ENCODE data around the gene FOXJ3. TPM values are rescaled to one million over a fixed set of nuclear protein-coding genes. Genes with fewer than 3 reads are reported as not detected.

Gene FOXJ3
- total and polyA plus RNA-seq, 2 of the 8 experiments (the other 6 are each of a cell fraction or from before 2014, with no cell fraction given) = 48.6 to 51.9 TPM

GRCh38 chr1:42201986-42202385, 133.0 kb downstream of the FOXJ3 start:
- Histone ChIP-seq H3K18ac (ENCODE audit: extremely low read depth, low read length) (no peak overlapping the region), H3K4ac (replicated peaks; ENCODE audit: insufficient read length, low read depth, low read length) (no peak overlapping the region), H3K9me3 (ENCODE audit: insufficient read depth in 2 of 2, low read depth in 1 of 2, low read length in 1 of 2) (no peaks in the 10 kb centered on the region), H2BK20ac (ENCODE audit: low read length) (no peak overlapping the region), H3K14ac (ENCODE audit: insufficient read length) (no peak overlapping the region), H3K56ac (replicated peaks; ENCODE audit: insufficient read length, low read depth, low read length) (no peak overlapping the region), H3K36me3 (ENCODE audit: control insufficient read depth in 2 of 4, insufficient read depth in 4 of 4, low read length in 3 of 4) (peaks cover 0 to 10% (median 1%) of the 10 kb centered on the region in 4 experiments; a peak in 3 of 8 replicates), H3K4me1 (replicated peaks in 1 of 4; ENCODE audit: control insufficient read depth in 3 of 4, insufficient read depth in 4 of 4, low read length in 3 of 4) (no peaks in the 10 kb centered on the region), H3K79me1 (ENCODE audit: low read depth, low read length) (no peaks in the 10 kb centered on the region), H2BK15ac (ENCODE audit: low read length) (no peak overlapping the region), H2BK5ac (ENCODE audit: low read depth, low read length) (no peak overlapping the region), H4K20me1 (replicated peaks in 1 of 2; ENCODE audit: control insufficient read depth in 1 of 2, insufficient read depth in 2 of 2, low read length in 2 of 2) (no peaks in the 10 kb centered on the region), H3K4me2 (ENCODE audit: insufficient read depth in 1 of 2, low read depth in 2 of 2, low read length in 2 of 2) (no peak overlapping the region), H2AFZ (ENCODE audit: low read length) (no peak overlapping the region), H2AK5ac (ENCODE audit: low read depth, low read length) (no peak overlapping the region), H4K8ac (ENCODE audit: extremely low read depth, insufficient read depth, low read length) (no peak overlapping the region), H3K4me3 (ENCODE audit: extremely low read depth in 1 of 4, insufficient read depth in 2 of 4, low read depth in 3 of 4, low read length in 4 of 4) (no peak overlapping the region), H3K23ac (ENCODE audit: insufficient read length) (no peak overlapping the region), H3K79me2 (ENCODE audit: control insufficient read depth in 1 of 2, insufficient read depth in 2 of 2, low read length in 2 of 2) (peaks cover 0 to 10% of the 10 kb centered on the region in 2 experiments; a peak in 2 of 4 replicates), H4K91ac (replicated peaks; ENCODE audit: insufficient read length, low read length) (no peak overlapping the region), H3K23me2 (ENCODE audit: low read depth, low read length) (no peaks in the 10 kb centered on the region; the same call in 1 of the 2 replicates), H2BK120ac (replicated peaks; ENCODE audit: low read depth, low read length) (no peak overlapping the region), H3K9ac (replicated peaks in 1 of 4; ENCODE audit: extremely low read depth in 1 of 4, low read depth in 3 of 4, low read length in 3 of 4) (no peak overlapping the region), H4K5ac (ENCODE audit: insufficient read length, low read depth, low read length) (no peak overlapping the region), H2BK12ac (ENCODE audit: low read depth, low read length) (no peak overlapping the region), H3K27me3 (replicated peaks in 1 of 4; ENCODE audit: control insufficient read depth in 3 of 4, extremely low read depth in 1 of 4, insufficient read depth in 3 of 4, low read length in 3 of 4) (no peaks in the 10 kb centered on the region), H3K27ac (ENCODE audit: low read depth, low read length) (no peak overlapping the region)
- FAIRE-seq = no peak
- ChIA-PET POLR2A (ENCODE audit: partially characterized antibody) (no interaction called here), CTCF (ENCODE audit: partially characterized antibody) (interaction anchor here (0.7 to 0.9 kb wide), 2 partner anchors 28 to 335 kb away, joined by 3 read pairs; no protein-coding TSS in a partner anchor)
- no peak for DNase-seq (ENCODE audit: low read depth in 1 of 2, low spot score in 2 of 2)
- no peak for TF ChIP-seq JUN (IDR thresholded peaks at IDR 0.05; ENCODE audit: low read depth, low read length)
- TF ChIP-seq TAF7 (optimal IDR thresholded peaks at IDR 0.05; ENCODE audit: borderline replicate concordance, low read depth, low read length) = no peak
- no peak for TF ChIP-seq KDM4A (IDR thresholded peaks at IDR 0.05; ENCODE audit: low read depth, low read length, severe bottlenecking)
- no peak for TF ChIP-seq RXRA (IDR thresholded peaks at IDR 0.05; ENCODE audit: insufficient read depth, low read depth, low read length)
- no peak for TF ChIP-seq EZH2 (IDR thresholded peaks at IDR 0.05; ENCODE audit: low read depth, low read length, severe bottlenecking)
- no peak for TF ChIP-seq CTCF (IDR thresholded peaks at IDR 0.05; ENCODE audit: control extremely low read depth in 1 of 3, insufficient read depth in 1 of 3, low read depth in 1 of 3, low read length in 3 of 3)
- TF ChIP-seq POLR2AphosphoS5 (IDR thresholded peaks at IDR 0.05; ENCODE audit: low read depth, low read length) = no peak
- TF ChIP-seq SRF (IDR thresholded peaks at IDR 0.05; ENCODE audit: low read depth, low read length) = no peak
- TF ChIP-seq EGR1 (IDR thresholded peaks at IDR 0.05; ENCODE audit: borderline replicate concordance, low read depth, low read length) = no peak
- TF ChIP-seq JUND (IDR thresholded peaks at IDR 0.05; ENCODE audit: low read length) = no peak
- no peak for TF ChIP-seq SIN3A (conservative IDR thresholded peaks at IDR 0.05 in 1 of 2, IDR thresholded peaks at IDR 0.05 in 1 of 2; ENCODE audit: low read depth in 1 of 2, low read length in 2 of 2)
- TF ChIP-seq MAFK (IDR thresholded peaks at IDR 0.05; ENCODE audit: low read depth, low read length) = no peak

Data from H1 (cell line).